Keratinocyte (primary cell): ENCODE results near the gene PCP4L1. TPM values are rescaled to one million over a fixed set of nuclear protein-coding genes. Genes with fewer than 3 reads are reported as not detected.

Source experiments
- DNase-seq: peaks from one replicate; pipeline ENCODE4 v3.0.0-alpha.2; 2011; ENCODE audit warnings: low read depth, missing footprints, low spot score
- FAIRE-seq: peaks from 2 replicates; lab custom pipeline; 2011; peaks lifted over from hg19 to GRCh38; lab: Jason Lieb, UNC
- H2AFZ ChIP-seq: 2 replicates; pipeline ENCODE4 v1.6.0; 2012; ENCODE audit warnings: low read length, control low read depth, inconsistent platforms; ENCODE audit not compliant: control insufficient read depth
- H3K27ac ChIP-seq: 2 replicates; pipeline ENCODE4 v1.5.1; 2011; ENCODE audit warnings: low read length; ENCODE audit not compliant: control insufficient read depth, insufficient read depth
- H3K27me3 ChIP-seq: 3 replicates; pipeline ENCODE4 v1.6.0; 2011; ENCODE audit warnings: low read length; ENCODE audit not compliant: control insufficient read depth, insufficient read depth; ENCODE audit errors: extremely low read depth
- H3K36me3 ChIP-seq, 2 experiments: 2 replicates in 1 of 2; 3 replicates in 1 of 2; pipeline ENCODE4 v1.5.1; 2011; ENCODE audit warnings: low read length in 2 of 2, mild to moderate bottlenecking in 1 of 2; ENCODE audit not compliant: control insufficient read depth in 2 of 2, insufficient read depth in 2 of 2; ENCODE audit errors: extremely low read depth in 1 of 2
- H3K4me1 ChIP-seq: 3 replicates; pipeline ENCODE4 v1.5.1; 2011; ENCODE audit warnings: low read length; ENCODE audit not compliant: control insufficient read depth, insufficient read depth; ENCODE audit errors: extremely low read depth
- H3K4me2 ChIP-seq: 3 replicates; pipeline ENCODE4 v1.6.0; 2011; ENCODE audit warnings: low read depth, low read length; ENCODE audit not compliant: control insufficient read depth, insufficient read depth; ENCODE audit errors: extremely low read depth
- H3K4me3 ChIP-seq, 3 experiments: fragments of 200-600 bp in 1 of 3; sonication (generic) in 1 of 3; 2 replicates in 2 of 3; 3 replicates in 1 of 3; pipeline ENCODE4 v1.5.1; 2011 to 2016; ENCODE audit warnings: low read length in 3 of 3, mild to moderate bottlenecking in 3 of 3, control low read depth in 2 of 3, inconsistent platforms in 1 of 3, low read depth in 1 of 3, mixed read lengths in 1 of 3, mixed run types in 1 of 3, moderate library complexity in 1 of 3; ENCODE audit not compliant: control insufficient read depth in 2 of 3, insufficient read depth in 2 of 3; ENCODE audit errors: extremely low read depth in 1 of 3
- H3K79me2 ChIP-seq: 2 replicates; pipeline ENCODE4 v1.6.0; 2012; ENCODE audit warnings: low read length; ENCODE audit not compliant: control insufficient read depth, insufficient read depth
- H3K9ac ChIP-seq: 3 replicates; pipeline ENCODE4 v1.6.0; 2011; ENCODE audit warnings: low read length; ENCODE audit not compliant: control insufficient read depth, insufficient read depth; ENCODE audit errors: extremely low read depth
- H3K9me1 ChIP-seq: 3 replicates; pipeline ENCODE4 v1.6.0; 2011; ENCODE audit warnings: low read length; ENCODE audit not compliant: control insufficient read depth, insufficient read depth; ENCODE audit errors: extremely low read depth
- H3K9me3 ChIP-seq: 2 replicates; pipeline ENCODE4 v1.5.1; 2012; ENCODE audit warnings: low read depth, low read length; ENCODE audit not compliant: control insufficient read depth
- H4K20me1 ChIP-seq: 3 replicates; pipeline ENCODE4 v1.6.0; 2011; ENCODE audit warnings: low read length; ENCODE audit not compliant: control insufficient read depth, insufficient read depth; ENCODE audit errors: extremely low read depth
- EZH2 ChIP-seq: IDR thresholded peaks from one replicate; pipeline ENCODE4 v1.6.1; 2012; ENCODE audit warnings: inconsistent platforms, mild to moderate bottlenecking, low read length, moderate library complexity
- dilution Hi-C: fragments of 300-500 bp; cut with MboI; formaldehyde crosslinking; loops from one replicate; pipeline ENCODE4 v1.7.0; 2020; ENCODE audit warnings: low sequenced_read_pairs; ENCODE audit not compliant: extremely low pct_ligation_motif_present
- polyA plus RNA-seq, 5 experiments: library from polyadenylated mRNA; depleted of rRNA in 3 of 5; stranded (reverse) in 3 of 5; stranded (forward) in 1 of 5; unstranded in 1 of 5; fragments of >200 nt; gene quantifications; 1 replicate in 1 of 5; 2 replicates in 3 of 5; 3 replicates in 1 of 5; pipeline versions ENCODE4 v1.2.1 to v1.2.3, GENCODE V29; 2011 to 2012; ENCODE audit warnings: missing spikeins in 2 of 5, low read depth in 1 of 5, low replicate concordance in 1 of 5
- TF ChIP-seq, protein P1 (sequence below), 3 experiments: IDR thresholded peaks in 1 of 3; conservative IDR thresholded peaks in 1 of 3; optimal IDR thresholded peaks in 1 of 3; 2 replicates in 2 of 3; 3 replicates in 1 of 3; pipeline versions ENCODE3 to v1.5.1; 2011; ENCODE audit warnings: low read length in 3 of 3, mild to moderate bottlenecking in 3 of 3, moderate library complexity in 2 of 3, control low read depth in 1 of 3, inconsistent platforms in 1 of 3; ENCODE audit not compliant: insufficient read depth in 2 of 3; ENCODE audit errors: extremely low read depth in 1 of 3

PCP4L1 gene
- polyA plus RNA-seq, 1 donor (not counting 4 experiments of a cell fraction or from before 2014, with no cell fraction given), result 0.04 TPM

GRCh38 chr1:161229896-161230295 lies 28.6 kb upstream of the PCP4L1 start:
- no peaks in the 10 kb centered on the region for H3K9me1 ChIP-seq
- no peak for TF ChIP-seq EZH2
- TF ChIP-seq, protein P1, sequence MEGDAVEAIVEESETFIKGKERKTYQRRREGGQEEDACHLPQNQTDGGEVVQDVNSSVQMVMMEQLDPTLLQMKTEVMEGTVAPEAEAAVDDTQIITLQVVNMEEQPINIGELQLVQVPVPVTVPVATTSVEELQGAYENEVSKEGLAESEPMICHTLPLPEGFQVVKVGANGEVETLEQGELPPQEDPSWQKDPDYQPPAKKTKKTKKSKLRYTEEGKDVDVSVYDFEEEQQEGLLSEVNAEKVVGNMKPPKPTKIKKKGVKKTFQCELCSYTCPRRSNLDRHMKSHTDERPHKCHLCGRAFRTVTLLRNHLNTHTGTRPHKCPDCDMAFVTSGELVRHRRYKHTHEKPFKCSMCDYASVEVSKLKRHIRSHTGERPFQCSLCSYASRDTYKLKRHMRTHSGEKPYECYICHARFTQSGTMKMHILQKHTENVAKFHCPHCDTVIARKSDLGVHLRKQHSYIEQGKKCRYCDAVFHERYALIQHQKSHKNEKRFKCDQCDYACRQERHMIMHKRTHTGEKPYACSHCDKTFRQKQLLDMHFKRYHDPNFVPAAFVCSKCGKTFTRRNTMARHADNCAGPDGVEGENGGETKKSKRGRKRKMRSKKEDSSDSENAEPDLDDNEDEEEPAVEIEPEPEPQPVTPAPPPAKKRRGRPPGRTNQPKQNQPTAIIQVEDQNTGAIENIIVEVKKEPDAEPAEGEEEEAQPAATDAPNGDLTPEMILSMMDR (optimal IDR thresholded peaks at IDR 0.05 in 1 of 3, IDR thresholded peaks at IDR 0.05 in 1 of 3, conservative IDR thresholded peaks at IDR 0.05 in 1 of 3; ENCODE audit: extremely low read depth in 1 of 3, insufficient read depth in 2 of 3, low read length in 3 of 3), result peak in 1 of 3 experiments; percentile 15
- no peaks in the 10 kb centered on the region for H4K20me1 ChIP-seq
- H3K4me2 ChIP-seq, result no peak overlapping the region
- H3K79me2 ChIP-seq, result peaks cover 13% of the 10 kb centered on the region
- FAIRE-seq (no peak), DNase-seq (no peak)
- dilution Hi-C loops, result no loop called here
- peaks cover 12 to 17% of the 10 kb centered on the region in 2 experiments for H3K36me3 ChIP-seq
- no peak overlapping the region for H3K9ac ChIP-seq
- H3K9me3 ChIP-seq, result no peaks in the 10 kb centered on the region
- no peak overlapping the region for H3K4me3 ChIP-seq
- no peaks in the 10 kb centered on the region for H3K27me3 ChIP-seq
- no peak overlapping the region for H3K27ac ChIP-seq
- peaks cover 19% of the 10 kb centered on the region for H3K4me1 ChIP-seq
- no peak overlapping the region for H2AFZ ChIP-seq

GRCh38 chr1:161230762-161231161 lies 27.8 kb upstream of the PCP4L1 start:
- FAIRE-seq, result no peak
- no peak overlapping the region for H3K27ac ChIP-seq
- DNase-seq, result no peak
- H3K36me3 ChIP-seq, result peaks cover 12 to 17% of the 10 kb centered on the region in 2 experiments
- peaks cover 19% of the 10 kb centered on the region for H3K4me1 ChIP-seq
- H3K9ac ChIP-seq, result no peak overlapping the region
- no peak overlapping the region for H3K4me2 ChIP-seq
- peaks cover 13% of the 10 kb centered on the region for H3K79me2 ChIP-seq
- H3K9me3 ChIP-seq, result no peaks in the 10 kb centered on the region
- no peaks in the 10 kb centered on the region for H3K9me1 ChIP-seq
- H3K4me3 ChIP-seq, result no peak overlapping the region
- no peaks in the 10 kb centered on the region for H3K27me3 ChIP-seq
- H2AFZ ChIP-seq, result no peak overlapping the region
- H4K20me1 ChIP-seq, result no peaks in the 10 kb centered on the region
- TF ChIP-seq, protein P1 (optimal IDR thresholded peaks at IDR 0.05 in 1 of 3, IDR thresholded peaks at IDR 0.05 in 1 of 3, conservative IDR thresholded peaks at IDR 0.05 in 1 of 3; ENCODE audit: extremely low read depth in 1 of 3, insufficient read depth in 2 of 3, low read length in 3 of 3), result no peak
- TF ChIP-seq EZH2, result no peak
- dilution Hi-C loops, result no loop called here
